NOMO-1 treated with DMSO at 0.1 percent for 48 hours (cell line): Measurements from ENCODE around the gene PIP5KL1.

ENCODE experiments used
- DNase-seq: peaks from one replicate; lab custom pipeline; 2025; ENCODE audit not compliant: unreplicated experiment; lab: John Stamatoyannopoulos, UW

PIP5KL1 gene

GRCh38 chr9:127875306-127875966 lies 55.1 kb downstream of the PIP5KL1 start:
- no peak for DNase-seq

GRCh38 chr9:127874301-127875221 lies 56.0 kb downstream of the PIP5KL1 start:
- DNase-seq = no peak

- no peak for DNase-seq
These were observed 56.7 kb downstream of the PIP5KL1 start for GRCh38 chr9:127873886-127874285.

- no peak for DNase-seq
These were observed 57.3 kb downstream of the PIP5KL1 start for GRCh38 chr9:127873223-127873691.

GRCh38 chr9:127872369-127873222 lies 58.0 kb downstream of the PIP5KL1 start:
- DNase-seq = no peak

GRCh38 chr9:127871531-127871930 lies 59.0 kb downstream of the PIP5KL1 start:
- DNase-seq = no peak

GRCh38 chr9:127870887-127871286 lies 59.7 kb downstream of the PIP5KL1 start:
- DNase-seq = no peak
